ENCODE results near the gene KIFBP.
"Not testable (repeated sequence)": the region's sequence is repeated elsewhere in the genome, so short reads cannot be mapped to it uniquely, and the experiment has no call there.

KIFBP gene

GRCh38 chr10:69018613-69019012 is 30.0 kb downstream of the KIFBP start:
- H3K9me3 ChIP-seq (ENCODE audit: control insufficient read depth, low read length): no peaks in the 10 kb centered on the region
- no peaks in the 10 kb centered on the region for H3K4me1 ChIP-seq
- H3K27ac ChIP-seq: no peak overlapping the region
- no peaks in the 10 kb centered on the region for H3K27me3 ChIP-seq (ENCODE audit: control insufficient read depth, insufficient read depth, low read length)
- H3K9ac ChIP-seq: no peak overlapping the region
- no peaks in the 10 kb centered on the region for H3K36me3 ChIP-seq (ENCODE audit: control insufficient read depth, insufficient read depth, low read length)
- H3K4me2 ChIP-seq (ENCODE audit: low read length): no peak overlapping the region
- no peak overlapping the region for H3K4me3 ChIP-seq (ENCODE audit: low read depth, low read length)
- no peaks in the 10 kb centered on the region for H3K79me2 ChIP-seq
- TF ChIP-seq CTCF (IDR thresholded peaks at IDR 0.05): no peak
- H2AFZ ChIP-seq: no peak overlapping the region

- Histone ChIP-seq H2AFZ (no peak overlapping the region), H3K27ac (no peak overlapping the region), H3K9ac (no peak overlapping the region), H3K4me2 (ENCODE audit: low read length) (no peak overlapping the region), H3K36me3 (ENCODE audit: control insufficient read depth, insufficient read depth, low read length) (no peaks in the 10 kb centered on the region), H3K27me3 (ENCODE audit: control insufficient read depth, insufficient read depth, low read length) (no peaks in the 10 kb centered on the region), H3K9me3 (ENCODE audit: control insufficient read depth, low read length) (no peaks in the 10 kb centered on the region), H3K79me2 (no peaks in the 10 kb centered on the region), H3K4me1 (no peaks in the 10 kb centered on the region), H3K4me3 (ENCODE audit: low read depth, low read length) (no peak overlapping the region)
- TF ChIP-seq CTCF (IDR thresholded peaks at IDR 0.05): no peak
Observed at GRCh38 chr10:69022611-69023010, 34.0 kb downstream of the KIFBP start.

- Histone ChIP-seq H3K36me3 (ENCODE audit: control insufficient read depth, insufficient read depth, low read length) (no peaks in the 10 kb centered on the region), H3K4me3 (ENCODE audit: low read depth, low read length) (no peak overlapping the region), H3K27ac (no peak overlapping the region)
Observed at GRCh38 chr10:69025370-69025896, 36.8 kb downstream of the KIFBP start.

GRCh38 chr10:69033256-69033655 is 44.7 kb downstream of the KIFBP start:
- Histone ChIP-seq H3K9ac (no peak overlapping the region), H2AFZ (no peak overlapping the region), H3K4me1 (no peaks in the 10 kb centered on the region), H3K4me2 (ENCODE audit: low read length) (no peak overlapping the region), H3K27ac (no peak overlapping the region), H3K79me2 (no peaks in the 10 kb centered on the region), H3K4me3 (ENCODE audit: low read depth, low read length) (no peak overlapping the region), H3K36me3 (ENCODE audit: control insufficient read depth, insufficient read depth, low read length) (no peaks in the 10 kb centered on the region), H3K9me3 (ENCODE audit: control insufficient read depth, low read length) (no peaks in the 10 kb centered on the region), H3K27me3 (ENCODE audit: control insufficient read depth, insufficient read depth, low read length) (no peaks in the 10 kb centered on the region)
- no peak for TF ChIP-seq CTCF (IDR thresholded peaks at IDR 0.05)

More at GRCh38 chr10:69025370-69025896, 36.8 kb downstream of the KIFBP start:
- Histone ChIP-seq H3K4me2 (ENCODE audit: low read length) (no peak overlapping the region), H3K79me2 (no peaks in the 10 kb centered on the region), H2AFZ (no peak overlapping the region), H3K9ac (no peak overlapping the region), H3K27me3 (ENCODE audit: control insufficient read depth, insufficient read depth, low read length) (no peaks in the 10 kb centered on the region), H3K9me3 (ENCODE audit: control insufficient read depth, low read length) (no peaks in the 10 kb centered on the region), H3K4me1 (no peaks in the 10 kb centered on the region)
- TF ChIP-seq CTCF (IDR thresholded peaks at IDR 0.05): no peak

GRCh38 chr10:69037489-69037888 is 48.9 kb downstream of the KIFBP start:
- Histone ChIP-seq H3K27ac (no peak overlapping the region), H3K36me3 (ENCODE audit: control insufficient read depth, insufficient read depth, low read length) (no peaks in the 10 kb centered on the region), H3K9ac (no peak overlapping the region), H3K9me3 (ENCODE audit: control insufficient read depth, low read length) (no peaks in the 10 kb centered on the region), H3K4me3 (ENCODE audit: low read depth, low read length) (no peak overlapping the region), H2AFZ (no peak overlapping the region), H3K79me2 (no peaks in the 10 kb centered on the region), H3K27me3 (ENCODE audit: control insufficient read depth, insufficient read depth, low read length) (no peaks in the 10 kb centered on the region), H3K4me2 (ENCODE audit: low read length) (no peak overlapping the region), H3K4me1 (no peaks in the 10 kb centered on the region)
- no peak for TF ChIP-seq CTCF (IDR thresholded peaks at IDR 0.05)

- not testable (repeated sequence) for H3K27me3 ChIP-seq (ENCODE audit: control insufficient read depth, insufficient read depth, low read length); H3K4me3 ChIP-seq (ENCODE audit: low read depth, low read length); H3K9me3 ChIP-seq (ENCODE audit: control insufficient read depth, low read length); H3K4me2 ChIP-seq (ENCODE audit: low read length); H2AFZ ChIP-seq; H3K36me3 ChIP-seq (ENCODE audit: control insufficient read depth, insufficient read depth, low read length); H3K27ac ChIP-seq; H3K79me2 ChIP-seq; H3K4me1 ChIP-seq; H3K9ac ChIP-seq
Observed at GRCh38 chr10:69040904-69041303, 52.3 kb downstream of the KIFBP start.
